COLO668 (cell line): ENCODE measurements around the gene CIPC.

ENCODE experiments used
- DNase-seq: peaks from one replicate; lab custom pipeline; 2025; ENCODE audit not compliant: unreplicated experiment; lab: John Stamatoyannopoulos, UW

CIPC gene

DNA sequence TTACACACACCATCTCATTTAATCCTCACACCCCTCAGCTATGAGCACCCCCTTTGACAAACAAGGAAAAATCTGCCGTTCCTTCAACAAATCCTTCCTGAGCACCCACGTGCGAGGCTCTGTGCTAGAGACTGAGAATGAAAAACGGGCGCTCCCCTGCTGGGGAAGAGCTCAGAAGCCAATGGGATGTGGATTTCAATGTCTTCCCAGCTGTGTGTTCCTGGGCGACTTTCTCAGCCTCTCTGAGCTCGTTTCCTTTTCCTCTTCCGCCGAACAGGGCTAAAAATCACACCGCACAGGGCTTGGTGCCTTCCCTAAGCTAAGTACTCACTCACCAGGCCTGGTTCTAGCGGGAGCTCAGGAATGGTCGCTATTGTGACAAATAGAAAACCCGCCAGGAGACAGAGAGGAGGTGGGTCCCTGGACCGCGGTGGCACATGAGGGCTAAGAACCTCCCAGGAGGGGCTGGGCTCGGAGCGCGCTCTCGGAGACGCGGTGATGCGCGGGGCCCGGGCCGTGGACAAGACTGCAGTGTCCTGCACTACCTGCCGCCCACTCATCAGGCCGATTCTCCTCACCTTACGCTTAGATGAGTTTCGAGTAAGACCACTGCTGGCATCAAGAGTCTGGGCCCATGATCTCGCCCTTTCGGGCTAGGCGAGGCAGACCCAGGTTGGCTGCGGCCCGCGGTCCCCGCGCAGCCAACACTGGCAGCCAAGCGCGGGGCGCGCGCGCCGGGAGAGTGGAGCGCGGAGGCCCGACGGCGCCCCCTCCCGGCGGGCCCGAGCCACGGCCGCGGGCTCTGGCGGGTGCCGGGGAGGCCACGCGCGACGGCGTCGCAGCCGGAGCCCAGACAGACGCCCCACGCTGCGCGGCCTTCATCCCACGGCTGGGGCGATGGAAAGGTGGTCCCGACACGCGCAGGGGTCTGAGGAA lies 26.6 kb downstream of the CIPC start:
- peak; percentile 80 for DNase-seq

DNA sequence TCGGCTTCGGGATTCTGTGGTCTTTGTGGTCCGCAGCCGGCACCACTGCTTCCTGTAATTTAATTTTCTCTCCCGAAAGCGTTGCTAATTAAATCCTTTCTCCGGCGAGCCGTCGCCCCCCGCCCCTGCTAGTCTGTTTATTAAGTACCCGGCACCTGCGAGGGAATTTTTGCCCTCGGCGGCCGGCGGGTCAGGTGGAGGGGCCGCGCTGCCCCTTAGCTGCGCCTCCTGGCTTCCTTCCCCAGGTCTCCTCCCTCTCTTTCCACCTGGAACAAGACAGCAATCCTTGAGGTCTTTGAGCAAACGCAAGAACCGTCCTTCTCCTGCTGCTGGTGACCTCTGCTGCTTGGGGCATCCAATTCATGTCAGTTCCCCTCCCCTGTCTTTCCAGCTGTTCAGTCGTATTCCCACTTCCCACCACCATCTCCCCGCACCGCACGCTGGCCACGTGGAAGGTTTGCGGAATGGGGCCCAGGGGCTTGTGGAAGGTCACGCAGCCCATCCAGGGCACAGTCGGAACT lies 27.3 kb downstream of the CIPC start:
- DNase-seq, result no peak

DNA sequence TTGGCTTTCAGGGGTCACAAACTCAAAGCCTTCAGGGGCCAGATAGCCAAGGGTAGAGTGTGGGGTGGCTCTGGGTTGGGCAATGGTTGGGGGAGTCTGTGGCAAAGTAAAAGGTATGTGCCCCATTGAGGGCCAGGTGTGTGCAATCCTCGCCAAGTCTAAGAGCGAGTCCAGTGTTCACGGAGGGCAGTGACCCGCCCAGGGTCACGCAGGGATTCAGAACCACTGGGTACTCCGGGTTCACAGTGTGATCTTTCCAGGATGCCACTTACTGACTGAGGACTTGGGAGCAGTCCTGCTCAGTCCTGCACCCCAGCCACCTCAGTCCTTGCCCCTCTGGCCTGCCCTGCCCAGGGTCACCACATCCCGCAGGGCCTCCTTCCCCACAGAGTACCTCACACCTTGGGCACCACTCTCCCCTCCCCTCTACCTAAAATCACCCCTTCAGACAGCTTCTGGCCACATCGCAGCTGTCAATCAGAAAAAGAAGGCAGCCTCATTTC lies 27.8 kb downstream of the CIPC start:
- DNase-seq, result no peak

DNA sequence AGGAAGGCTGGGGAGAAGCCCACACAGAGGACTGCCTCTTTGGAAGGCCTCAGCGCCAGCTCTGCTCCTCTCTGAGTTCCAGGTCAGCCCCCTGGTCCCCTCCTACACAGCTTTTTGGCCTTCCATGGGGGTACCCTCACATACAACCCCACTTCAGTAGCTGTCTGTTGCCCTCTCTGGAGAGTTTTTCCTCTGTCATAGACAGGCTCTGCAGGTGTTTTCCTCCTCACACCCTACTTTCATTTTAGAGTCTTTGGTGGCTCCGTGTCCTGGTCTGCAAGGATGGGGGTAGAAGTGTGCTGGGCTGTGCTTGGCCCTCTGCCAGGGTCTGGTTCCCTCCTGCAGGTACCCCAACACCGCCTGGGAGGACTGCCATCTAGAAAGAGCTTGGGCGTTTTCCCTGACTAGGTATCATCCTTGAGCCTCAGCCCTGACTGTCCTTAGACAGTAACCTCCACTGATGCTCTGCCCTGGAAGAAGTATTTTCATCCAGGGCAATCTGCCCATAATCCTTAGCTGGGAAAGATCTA lies 28.5 kb downstream of the CIPC start:
- DNase-seq, result no peak

DNA sequence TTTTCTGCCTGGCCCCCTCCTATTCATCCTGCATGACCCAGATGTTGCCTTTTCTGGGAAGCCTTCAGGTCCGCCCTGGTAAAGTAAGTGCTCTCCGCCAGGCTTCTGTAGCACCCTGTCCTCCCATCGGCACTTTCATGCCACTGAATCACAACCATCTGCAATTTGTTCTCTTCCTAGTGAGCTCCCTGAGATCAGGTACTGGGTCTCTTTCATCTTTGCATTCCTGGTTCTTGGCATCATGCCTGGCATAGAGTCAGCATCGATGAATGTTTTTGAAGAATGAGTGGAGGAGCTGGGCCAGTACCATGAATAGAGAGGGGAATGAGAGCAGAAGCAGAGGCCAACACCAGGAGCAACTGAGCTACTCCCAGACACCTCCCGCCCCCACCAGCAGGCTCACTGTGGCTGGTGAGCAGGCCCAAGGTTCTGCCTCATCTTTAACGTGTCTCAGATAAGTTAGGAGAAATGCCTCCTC lies 30.4 kb downstream of the CIPC start:
- no peak for DNase-seq

DNA sequence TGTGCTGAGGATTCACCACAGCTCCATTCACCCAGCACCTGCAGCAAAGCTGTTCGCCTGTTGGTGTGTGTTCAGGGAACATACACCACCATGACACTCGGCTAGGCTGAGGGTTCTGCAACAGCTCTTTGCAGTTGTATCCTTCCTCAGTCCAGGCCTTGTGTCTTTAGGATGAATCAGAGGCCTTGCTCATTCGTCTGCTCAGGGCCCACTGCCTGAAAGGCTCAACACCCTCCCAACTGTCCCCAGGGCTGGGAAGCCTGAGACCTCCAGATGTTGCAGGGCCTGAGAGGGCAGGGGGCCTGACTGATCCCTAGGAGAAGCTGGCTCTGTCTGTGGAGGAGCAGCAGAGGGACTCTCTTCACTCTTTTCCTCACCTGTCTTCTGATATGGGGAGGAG lies 32.3 kb downstream of the CIPC start:
- DNase-seq, result no peak

DNA sequence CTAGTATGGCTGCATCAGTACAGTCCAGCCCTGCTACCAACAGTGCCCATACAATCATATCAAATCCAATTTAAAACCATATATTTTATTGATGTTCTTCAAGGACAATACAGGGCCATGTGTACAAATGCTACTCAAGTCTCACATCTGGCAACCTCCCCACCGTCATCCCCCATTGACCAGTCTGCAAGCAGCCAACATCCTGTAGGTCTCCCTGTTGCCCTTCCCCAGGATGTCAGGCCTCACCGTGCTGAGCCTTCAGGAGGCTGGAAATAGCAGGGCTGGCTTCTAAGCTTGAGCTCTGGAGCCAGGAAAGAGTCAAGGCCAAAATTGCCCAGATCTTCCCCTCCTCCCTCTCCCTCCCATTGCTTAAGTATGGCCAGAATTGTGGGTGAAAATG lies 33.1 kb downstream of the CIPC start:
- DNase-seq, result no peak

DNA sequence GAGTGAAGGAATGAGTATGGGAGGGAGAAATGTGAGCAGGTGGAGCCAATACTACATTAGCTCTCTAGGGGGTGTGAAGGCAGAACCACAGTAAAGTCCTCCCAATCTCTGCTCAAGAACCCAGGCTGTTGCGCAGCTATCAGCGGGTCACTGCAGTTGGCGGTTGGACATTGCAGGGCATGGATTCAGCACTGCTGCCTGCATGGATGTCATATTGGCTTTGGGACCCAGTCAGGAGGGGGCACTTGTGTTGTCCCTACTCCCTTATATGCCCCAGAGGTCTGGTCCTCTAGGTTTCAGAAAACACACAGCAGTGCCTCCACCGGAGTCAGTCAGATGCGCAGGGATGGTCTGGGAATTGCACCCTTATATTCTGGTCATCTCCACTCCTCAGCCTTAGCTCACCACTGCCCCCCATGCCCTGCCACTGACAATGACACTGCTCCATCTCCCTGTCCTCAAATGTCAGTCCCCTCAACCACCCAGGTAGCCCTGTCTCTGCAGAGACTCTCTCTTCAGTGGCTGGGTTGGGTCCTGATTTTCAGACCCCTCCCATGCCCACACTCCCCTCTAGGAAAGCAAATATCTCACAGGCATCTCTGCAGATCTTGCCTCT lies 33.9 kb downstream of the CIPC start:
- no peak for DNase-seq

DNA sequence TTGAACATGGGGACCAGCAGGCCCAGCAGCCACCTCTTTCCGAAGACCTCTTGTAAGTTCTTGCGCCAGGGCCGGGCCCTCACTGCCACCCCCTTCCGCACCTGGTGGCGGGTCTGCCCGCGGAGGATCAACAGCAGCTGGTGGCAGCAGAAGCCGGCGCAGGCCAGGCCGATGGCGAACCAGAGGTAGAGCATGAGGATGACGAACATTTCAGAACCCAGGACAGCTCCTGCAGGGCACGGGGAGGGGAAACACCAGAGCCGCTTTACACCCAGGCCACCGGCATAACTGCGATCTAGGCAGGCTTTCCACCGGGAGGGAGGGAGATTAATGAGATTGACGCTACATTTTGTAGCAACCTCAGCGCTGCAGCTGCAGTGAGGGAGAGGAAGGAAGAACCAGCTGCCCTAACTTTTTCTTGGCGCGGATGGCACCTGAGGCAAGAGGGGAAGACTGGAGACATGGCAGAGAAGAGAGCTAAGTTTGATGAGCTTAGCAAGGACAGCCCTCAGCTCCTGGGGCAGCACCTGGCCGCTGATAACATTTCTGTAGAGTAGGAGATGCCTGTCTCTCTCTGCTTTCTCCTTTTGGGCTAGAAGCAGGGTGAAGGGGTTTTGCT lies 35.8 kb downstream of the CIPC start:
- no peak for DNase-seq

DNA sequence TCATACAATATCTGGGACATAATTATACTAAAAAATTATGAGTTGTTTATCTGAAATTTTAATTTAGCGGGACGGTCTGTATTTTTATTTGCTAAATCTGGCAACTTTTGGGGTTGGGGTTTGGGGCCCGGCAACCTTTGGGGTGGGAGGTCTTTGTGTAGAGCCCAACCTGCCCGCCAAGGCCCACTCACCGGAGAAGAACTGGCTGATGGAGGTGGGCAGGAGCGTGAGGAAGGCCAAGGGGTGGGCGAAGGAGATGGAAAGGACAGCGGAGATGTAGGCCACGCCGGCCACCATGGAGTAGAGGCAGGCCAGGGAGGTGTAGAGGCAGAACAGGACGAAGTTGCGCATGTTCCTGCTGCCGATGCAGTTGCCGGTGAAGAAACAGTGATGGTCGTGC lies 41.0 kb downstream of the CIPC start:
- no peak for DNase-seq

DNA sequence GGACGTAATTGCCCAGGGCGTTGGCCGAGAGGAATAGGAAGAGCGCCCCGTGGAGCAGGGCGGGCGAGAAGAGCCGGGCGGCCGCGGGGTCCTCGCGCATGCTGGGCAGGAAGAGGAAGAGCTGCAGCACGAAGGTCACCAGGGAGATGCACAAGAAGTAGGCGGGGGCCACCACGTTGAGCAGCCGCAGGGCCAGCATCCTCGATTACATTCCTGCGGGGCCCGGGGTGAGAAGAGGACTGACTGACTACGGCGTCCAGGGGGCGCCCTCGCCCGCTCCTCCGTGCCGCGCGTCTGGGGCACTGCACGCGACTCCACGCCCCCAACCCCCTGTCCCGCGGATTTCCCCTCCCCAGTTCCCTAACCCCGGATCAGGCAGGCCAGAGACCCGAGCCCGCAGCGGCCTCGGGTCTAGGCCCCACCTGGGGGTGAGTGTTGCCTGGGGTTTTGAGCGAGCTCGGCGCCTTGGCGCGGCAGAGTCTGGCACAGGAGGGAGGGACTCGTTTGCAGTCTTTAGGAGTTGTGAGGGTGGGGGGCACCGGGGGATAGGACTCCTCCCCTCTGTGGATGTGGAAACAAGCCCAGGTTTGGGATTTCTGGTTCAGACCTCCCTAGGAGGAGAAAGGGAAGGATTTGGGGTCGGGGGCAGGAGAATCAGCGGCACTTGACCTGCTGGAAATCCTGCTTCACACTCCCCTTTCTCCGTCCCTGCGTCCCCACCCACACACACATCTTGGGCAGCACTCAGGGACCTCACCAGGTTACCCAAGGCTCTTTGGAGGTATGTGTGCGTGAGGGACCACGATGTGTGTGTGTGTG lies 41.7 kb downstream of the CIPC start:
- DNase-seq, result peak; percentile 82

DNA sequence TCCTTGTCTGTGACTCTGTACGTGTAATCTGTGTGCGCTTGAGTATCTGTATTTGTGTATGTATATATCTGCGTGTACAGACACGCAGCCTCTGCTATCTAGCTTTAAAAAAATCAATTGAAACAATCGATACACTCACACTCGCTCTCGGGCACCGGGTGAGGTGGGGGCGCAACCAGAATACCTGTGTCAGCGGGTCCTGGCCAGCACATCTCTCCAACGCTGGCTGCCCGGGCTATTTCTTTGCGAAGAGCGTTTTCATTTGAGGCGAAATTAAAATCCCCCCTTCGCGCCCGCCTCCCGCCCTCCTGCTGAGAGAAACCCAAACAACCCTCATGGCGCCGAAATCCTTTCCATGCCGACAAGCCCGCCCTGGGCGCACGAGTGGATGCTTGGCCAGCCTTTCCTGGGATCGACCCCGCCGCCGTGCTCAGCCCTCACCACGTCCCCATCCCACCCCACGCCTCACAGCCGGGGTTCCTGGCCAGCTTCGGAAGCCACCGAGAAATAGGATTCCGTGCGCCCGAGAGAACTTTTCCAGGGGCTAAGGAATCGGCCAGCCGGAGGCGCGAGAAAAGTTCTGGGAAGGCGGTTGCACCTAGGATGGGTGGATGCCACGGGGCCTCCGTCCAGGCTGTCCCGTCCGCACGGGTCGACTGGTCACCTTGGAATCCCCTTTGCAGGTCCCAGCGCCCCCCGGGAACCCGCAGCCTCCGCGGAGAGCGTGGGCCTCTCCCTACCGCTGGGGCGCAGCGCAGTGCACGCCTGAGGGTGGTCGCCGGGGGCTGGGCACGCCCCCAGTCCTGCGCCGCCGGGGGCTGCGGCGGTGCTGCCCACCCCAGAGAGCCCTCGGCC lies 42.5 kb downstream of the CIPC start:
- peak; percentile 49 for DNase-seq

DNA sequence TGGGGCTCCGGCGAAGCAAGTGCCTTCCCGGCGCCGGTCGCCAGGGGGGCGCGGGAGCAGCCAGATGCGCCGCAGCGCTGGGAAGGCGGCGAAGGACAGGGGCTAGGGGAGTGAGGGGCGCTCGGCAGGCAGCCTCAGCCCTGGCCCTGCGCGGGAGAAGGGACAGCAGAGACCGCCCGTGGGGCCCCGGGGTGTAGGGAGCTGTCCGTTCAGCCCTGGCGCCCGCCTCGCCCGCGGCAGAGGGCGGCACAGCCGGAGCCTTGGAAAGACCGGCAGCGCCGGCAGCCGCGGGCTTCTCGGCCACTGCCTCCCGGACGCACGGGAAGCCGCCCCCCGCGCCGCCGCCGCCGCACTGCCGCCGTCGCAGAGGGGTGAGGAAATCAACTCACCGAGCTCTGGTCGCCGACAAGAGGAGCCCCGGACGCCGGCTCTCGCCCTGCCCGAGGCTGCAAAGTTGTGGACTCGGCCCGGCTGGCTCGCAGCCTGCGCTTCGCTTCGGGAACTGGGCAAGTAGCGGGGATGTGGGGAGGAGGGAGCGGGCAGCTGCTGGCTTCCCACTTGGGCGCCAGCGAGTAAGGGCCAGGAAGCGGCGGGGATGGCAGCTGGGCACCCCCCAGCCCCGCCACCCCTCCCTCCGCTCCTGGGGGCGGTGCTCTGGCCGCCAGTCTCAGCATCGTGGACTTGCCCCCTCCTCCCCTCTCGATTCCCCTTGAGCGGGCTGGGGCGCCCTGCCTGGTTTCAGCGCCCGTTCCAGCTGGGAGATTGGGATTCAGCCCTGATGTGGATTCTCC lies 43.4 kb downstream of the CIPC start, which contains the start of gene ZDHHC22:
Gene ZDHHC22 (minus strand): TSS at position 578 of the 791 bp plus-strand sequence. CDS start 2,053 bp downstream, outside the sequence.
- DNase-seq, result peak; percentile 78

DNA sequence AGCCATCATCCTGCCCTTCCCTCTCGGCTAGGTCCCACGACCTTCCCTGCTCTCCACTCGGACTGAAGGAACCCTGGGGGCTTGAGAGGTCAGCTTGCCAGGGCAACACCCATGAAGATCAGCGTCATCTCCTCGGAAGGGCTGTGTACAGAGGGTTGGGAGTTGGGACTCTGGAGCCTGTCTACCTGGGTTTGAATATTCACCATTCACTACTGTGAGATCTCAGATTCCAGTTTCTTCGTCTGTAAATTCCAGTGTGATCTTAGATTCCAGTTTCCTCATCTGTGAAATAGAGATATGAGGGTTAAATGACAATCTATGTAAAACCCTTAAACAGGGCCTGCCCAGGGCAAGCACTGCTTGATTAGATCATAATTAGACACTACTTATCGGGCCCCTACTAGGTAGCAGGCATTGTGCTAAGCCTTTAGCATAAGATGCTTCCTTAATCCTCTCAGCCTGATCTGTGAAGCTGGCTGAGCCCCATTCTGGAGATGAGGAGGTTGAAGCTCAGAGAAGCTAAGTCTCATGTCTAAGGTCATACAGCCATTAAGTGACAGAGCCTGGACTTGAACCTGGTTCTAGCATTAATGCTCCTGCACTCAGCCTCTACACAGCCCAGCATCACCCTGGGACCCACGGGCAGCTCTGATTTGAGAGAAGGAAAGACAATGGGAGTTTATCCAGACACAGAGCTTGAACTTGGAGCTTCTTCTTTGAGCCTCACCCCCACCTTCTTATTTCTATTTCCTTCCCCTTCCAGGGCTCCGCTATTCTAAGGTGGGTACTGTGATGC lies 44.1 kb downstream of the CIPC start:
- no peak for DNase-seq

DNA sequence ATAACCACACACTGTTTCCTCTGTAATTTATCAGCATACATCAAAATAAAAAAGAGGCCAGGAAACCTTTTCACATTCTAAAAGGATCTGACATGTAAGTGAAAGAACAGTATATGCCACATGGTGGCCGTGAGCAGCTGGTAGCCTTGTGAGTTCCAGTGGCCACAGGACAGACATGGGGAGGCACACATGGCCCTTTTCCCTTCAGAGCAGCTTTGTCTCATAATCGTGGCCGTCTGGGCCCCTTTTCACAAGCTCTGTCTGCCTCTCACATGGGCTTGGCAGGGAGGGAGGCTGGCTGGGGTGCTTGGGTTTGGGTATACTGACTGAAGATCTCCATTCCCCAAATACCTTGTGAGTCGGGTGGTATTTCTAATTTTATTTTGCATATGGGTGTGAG lies 45.0 kb downstream of the CIPC start:
- DNase-seq, result no peak

DNA sequence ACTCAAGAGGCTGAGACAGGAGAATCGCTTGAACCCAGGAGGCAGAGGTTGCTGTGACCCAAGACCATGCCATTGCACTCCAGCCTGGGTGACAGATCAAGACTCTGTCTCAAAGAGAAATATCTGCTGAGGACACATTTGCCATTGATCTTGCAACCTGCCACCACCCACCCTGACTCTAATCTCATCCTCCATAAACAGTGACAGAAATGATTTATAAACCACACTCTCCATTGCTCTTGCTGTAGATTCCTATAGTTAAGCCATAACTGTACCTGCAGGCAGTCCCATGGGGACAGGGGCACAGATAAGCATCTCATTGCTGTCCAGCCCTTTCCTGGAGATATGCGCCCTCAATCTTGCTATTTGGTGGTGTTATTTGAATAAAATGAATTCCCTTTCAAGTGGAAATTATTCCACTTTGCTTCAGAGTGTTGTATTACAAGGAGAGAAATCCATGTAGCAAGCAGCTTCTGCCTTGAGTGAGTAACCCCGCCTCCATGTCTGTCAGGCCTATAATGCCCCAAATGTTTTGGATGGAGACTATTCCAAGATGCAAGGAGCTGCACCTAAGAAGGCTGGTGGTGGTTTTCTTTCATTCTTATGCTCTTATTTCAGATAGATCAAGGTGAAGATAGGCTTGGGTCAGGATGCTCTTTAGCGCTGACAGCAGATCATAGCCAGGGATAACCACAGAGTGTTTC lies 46.5 kb downstream of the CIPC start:
- DNase-seq, result no peak
